ENCODE data around the gene FBL.
A peak's percentile ranks its signal among the peaks of the same experiment; 100 is the strongest.

- TF ChIP-seq CTCF (IDR thresholded peaks at IDR 0.05 in 2 of 3, conservative IDR thresholded peaks at IDR 0.05 in 1 of 3; ENCODE audit: borderline replicate concordance in 1 of 3, insufficient read depth in 1 of 3, low read depth in 2 of 3, low read length in 2 of 3) (peak in 1 of 3 experiments; percentile 15; a peak in 1 of 6 replicates), YY1 (IDR thresholded peaks at IDR 0.05; ENCODE audit: extremely low read depth, insufficient replicate concordance, low read depth, low read length) (no peak), POLR2AphosphoS5 (IDR thresholded peaks at IDR 0.05; ENCODE audit: low read depth, low read length) (no peak), SP1 (IDR thresholded peaks at IDR 0.05; ENCODE audit: low read depth) (no peak), CBX3 (IDR thresholded peaks at IDR 0.05; ENCODE audit: low read depth) (no peak), POLR2A (IDR thresholded peaks at IDR 0.05; ENCODE audit: borderline replicate concordance, extremely low read depth, insufficient read depth, insufficient read length) (no peak), ZNF274 (IDR thresholded peaks at IDR 0.05; ENCODE audit: low read depth, low read length) (no peak), EZH2 (IDR thresholded peaks at IDR 0.05) (no peak), FOSL1 (IDR thresholded peaks at IDR 0.05; ENCODE audit: low read depth) (no peak), SIN3A (IDR thresholded peaks at IDR 0.05; ENCODE audit: low read depth) (no peak), ATF3 (IDR thresholded peaks at IDR 0.05) (no peak), REST (IDR thresholded peaks at IDR 0.05; ENCODE audit: low read depth) (no peak)
Measured at GRCh38 chr19:39845584-39845932, 621 bp downstream of the FBL start.

Measured in HCT116 (cell line).